HG03571 (cell line): ENCODE results near the gene C19orf38.
"Not testable (repeated sequence)": the region's sequence is repeated elsewhere in the genome, so short reads cannot be mapped to it uniquely, and the experiment has no call there.

ENCODE experiments used
- ATAC-seq: cut with Tn5 transposase; IDR thresholded peaks from one replicate; pipeline ENCODE4 v1.9.1; 2021; ENCODE audit not compliant: unreplicated experiment

The C19orf38 gene

DNA sequence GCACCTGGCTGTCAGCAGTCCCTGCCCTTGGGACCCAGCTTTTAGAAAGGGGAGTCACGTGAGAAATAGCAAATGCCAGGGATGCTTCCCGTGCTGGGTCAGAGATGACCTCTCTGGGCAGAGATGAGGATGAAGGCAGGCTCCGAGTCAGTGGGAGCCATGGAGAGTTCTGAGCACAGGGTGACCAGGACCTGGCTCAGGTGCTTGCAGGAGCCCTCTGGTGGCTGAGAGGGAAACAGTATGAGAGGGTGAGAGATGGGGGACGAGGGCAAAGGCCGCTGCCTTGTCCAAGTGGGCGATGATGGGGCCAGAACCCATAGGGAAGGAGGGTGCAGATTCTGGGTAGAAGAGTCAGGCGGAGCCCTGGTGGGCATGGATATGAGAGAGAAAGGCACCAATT, 28.0 kb upstream of the C19orf38 start:
- ATAC-seq = no peak

DNA sequence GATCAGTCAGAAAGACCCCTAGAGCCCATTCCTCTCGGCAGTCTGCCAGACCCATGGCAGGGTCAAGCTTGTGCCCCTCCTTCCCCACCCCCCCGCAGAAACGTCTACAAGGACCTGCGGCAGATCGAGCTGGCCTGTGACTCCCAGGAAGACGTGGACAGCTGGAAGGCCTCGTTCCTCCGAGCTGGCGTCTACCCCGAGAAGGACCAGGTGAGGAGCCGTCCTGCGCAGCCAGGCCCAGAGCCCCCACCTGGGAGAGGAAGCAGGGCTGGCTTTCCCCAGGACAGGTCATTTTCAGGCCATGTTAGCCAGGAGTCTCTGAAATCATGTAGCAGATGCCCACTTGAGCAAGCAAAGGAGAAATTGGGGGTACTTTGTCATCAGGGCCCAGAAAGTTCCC, 24.5 kb upstream of the C19orf38 start:
- no peak for ATAC-seq

DNA sequence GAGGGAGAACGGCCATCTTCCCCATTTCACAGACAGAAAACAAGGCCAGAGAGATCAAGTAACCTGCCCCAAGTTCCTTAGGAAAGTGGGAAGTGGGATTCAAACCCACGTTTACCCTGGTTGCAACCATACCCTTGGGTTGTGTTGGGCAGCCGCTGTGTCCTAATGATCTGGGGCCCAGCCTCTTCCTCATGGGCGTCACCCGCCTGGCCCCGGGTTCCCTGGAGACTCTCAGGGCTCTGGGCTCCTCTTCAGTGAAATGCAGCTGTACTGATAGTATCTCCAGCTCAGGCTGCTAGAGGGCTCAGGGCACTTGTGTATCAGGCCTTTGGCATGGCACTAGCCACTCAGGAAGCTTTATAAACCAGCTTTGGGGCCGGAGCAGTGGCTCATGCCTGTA, 22.0 kb upstream of the C19orf38 start:
- ATAC-seq = no peak

DNA sequence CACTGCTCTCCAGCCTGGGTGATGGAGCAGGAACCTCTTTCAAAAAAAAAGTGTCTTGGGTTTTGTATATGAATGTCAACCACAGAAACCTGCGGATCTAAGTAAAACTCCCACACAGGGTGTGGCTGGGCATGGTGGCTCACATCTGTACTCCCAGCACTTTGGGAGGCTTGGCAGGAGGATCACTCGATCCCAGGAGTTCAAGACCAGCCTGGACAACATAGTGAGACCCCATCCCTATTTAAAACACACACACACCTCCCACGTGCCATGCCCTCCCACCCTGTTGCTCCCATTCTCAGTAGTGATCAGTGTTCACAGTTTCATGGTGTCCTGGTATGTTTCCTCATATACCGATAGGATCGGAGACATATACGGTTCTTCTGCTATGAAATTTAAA, 21.4 kb upstream of the C19orf38 start:
- ATAC-seq = no peak

DNA sequence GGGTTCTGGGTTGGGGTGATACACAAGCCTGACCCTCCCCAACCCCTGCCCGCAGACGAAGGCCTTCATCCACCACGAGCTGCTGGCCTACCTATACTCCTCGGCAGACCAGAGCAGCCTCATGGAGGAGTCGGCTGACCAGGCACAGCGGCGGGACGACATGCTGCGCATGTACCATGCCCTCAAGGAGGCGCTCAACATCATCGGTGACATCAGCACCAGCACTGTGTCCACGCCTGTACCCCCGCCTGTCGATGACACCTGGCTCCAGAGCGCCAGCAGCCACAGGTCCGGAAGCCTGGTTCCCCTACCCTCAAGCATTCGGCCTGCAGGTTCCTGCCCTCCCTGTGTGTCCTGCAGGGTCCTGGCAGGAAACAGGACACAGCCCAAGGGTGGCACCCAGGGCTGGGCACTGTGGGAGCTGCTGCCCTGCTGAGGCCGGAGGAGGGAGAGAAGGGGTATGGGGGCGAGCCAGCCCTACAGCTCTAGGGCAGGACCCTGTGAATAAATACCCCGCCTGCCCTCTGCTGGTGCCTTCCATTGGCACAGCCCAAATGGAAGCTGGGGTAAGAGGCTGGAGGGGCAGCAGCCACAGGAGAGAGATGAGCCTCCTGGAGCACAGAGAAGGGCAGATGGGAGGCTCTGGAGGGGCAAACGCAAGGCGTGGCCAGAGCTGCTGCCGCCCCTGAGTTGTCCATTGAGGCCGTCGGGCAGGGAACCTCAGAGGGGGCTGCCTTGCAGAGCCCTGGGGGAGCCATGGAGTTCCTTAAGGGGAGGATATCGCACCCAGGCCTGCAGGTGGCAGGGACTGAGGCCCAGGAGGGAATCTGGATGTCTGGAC, 19.0 kb upstream of the C19orf38 start:
- ATAC-seq = no peak

DNA sequence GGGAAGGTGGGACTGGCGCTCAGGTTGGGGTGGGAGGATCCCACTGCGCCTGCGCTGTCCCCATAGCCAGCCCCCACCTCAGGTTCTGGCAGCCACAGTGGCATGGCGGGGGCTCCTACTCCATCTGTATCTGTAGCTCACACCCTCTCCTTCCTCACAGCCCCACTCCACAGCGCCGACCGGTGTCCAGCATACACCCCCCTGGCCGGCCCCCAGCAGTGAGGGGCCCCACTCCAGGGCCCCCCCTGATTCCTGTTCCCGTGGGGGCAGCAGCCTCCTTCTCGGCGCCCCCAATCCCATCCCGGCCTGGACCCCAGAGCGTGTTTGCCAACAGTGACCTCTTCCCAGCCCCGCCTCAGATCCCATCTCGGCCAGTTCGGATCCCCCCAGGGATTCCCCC, 18.2 kb upstream of the C19orf38 start:
- ATAC-seq = no peak

DNA sequence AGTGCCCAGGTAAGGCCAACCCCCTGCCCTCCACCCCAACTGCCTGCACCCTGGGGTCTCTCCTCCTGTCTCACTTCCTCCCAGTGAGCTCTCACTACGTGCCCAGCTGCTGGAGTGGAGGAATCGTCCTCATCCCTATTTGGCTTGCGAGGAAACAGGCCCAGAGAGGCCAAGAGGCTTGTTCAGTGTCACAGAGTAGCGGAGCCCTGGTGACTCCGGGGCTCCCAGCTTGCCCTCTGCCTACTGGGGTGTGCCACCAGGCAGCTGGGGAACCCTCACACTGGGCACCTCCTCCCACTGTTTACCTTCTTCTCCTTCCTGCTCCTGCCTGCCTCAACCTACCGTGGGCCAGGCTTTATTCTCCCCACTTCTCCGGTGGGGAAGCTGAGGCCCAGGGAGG, 17.8 kb upstream of the C19orf38 start:
- ATAC-seq = no peak

DNA sequence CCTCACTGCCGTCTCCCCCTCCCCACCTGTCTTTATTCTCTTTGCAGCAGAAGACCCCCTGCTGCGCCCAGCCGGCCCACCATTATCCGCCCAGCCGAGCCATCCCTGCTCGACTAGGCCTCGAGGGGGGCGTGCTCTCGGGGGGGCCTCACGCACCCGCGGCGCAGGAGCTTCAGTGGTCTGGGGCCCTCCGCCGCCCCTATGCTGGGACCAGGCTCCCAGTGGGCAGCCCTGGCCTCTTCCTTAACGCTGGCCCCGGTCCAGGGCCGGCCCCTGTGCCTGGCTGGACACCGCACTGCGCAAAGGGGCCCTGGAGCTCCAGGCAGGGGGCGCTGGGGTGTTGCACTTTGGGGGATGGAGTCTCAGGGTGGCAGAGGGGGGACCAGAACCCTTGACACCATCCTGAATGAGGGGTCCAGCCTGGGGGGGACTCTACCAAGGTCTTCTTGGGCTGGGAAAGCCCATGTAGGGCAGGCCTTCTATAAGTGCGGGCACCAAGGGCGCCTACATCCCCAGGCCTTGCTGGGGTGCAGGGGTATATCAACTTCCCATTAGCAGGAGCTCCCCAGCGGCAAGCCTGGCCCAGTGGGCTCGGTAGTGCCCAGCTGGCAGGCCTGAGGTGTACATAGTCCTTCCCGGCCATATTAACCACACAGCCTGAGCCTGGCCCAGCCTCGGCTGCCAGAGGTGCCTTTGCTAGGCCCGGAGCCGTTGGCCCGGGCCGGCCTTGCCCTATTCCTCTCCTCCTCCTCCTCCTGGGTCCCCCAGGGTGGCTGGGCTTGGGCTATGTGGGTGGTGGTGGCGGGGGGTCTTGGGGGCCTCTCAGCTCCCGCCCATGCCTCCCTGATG, 17.1 kb upstream of the C19orf38 start:
- no peak for ATAC-seq

DNA sequence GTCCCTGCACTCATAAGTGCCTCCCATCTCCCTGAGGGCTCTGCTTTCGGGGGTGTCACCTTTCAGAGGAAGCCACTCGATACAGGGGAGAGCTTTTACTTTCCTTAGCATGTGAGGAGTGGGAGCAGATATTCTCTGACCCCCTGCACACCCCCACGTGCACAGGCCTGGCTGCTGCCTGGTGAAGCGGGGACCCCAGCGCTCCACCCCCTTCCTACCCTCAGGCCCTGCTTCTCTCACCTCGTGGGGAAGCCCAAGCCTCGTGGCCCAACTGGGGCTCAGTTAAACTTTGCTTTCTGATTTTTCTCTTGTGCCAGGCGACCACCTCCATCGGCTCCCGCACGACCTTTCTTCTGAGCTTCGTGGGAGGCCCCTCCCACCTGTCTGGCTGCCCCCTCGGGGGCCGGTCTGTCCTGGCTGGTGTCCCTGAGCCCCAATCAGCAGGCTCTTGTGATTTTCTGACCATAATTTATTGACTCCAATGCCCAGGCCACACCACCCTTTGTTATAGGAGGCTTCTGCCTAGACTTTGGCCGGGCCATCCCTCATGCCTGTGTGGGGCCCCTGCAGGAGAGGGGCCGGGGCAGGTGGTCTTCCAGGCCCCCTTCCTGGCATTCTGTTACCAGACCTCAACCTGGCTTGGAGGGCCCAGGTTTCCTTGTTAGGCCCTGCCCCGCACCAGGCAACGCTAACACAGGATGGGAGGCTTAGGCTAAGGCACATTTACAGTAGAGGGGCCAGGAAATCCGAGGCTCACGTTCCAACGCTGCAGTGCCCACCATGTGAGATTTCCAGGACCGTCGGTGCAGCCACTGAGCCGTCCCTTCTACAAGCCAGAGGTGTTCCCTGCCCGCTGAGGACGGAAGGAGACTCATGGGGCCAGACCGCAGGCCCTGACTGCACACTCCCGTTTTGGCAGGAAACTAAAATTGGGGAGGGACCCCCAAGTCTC, 16.0 kb upstream of the C19orf38 start:
- ATAC-seq = no peak

DNA sequence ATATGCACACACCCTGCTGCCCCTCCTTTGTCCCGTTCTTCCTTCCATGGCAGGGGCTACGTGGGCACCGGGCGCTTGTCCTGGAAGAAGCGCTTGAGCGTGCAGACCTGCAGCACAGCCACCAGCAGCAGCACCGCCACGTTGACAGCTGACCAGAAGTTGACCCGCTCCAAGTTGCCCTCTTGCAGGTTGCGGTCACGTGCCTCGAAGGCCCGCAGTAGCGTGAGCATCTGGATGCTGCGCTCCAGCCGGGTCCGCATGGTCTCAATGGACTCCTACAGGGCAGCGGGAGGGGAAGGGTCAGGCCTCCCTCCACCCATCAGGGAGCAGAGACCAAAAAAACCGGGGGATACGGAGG, 15.3 kb upstream of the C19orf38 start:
- ATAC-seq = no peak

DNA sequence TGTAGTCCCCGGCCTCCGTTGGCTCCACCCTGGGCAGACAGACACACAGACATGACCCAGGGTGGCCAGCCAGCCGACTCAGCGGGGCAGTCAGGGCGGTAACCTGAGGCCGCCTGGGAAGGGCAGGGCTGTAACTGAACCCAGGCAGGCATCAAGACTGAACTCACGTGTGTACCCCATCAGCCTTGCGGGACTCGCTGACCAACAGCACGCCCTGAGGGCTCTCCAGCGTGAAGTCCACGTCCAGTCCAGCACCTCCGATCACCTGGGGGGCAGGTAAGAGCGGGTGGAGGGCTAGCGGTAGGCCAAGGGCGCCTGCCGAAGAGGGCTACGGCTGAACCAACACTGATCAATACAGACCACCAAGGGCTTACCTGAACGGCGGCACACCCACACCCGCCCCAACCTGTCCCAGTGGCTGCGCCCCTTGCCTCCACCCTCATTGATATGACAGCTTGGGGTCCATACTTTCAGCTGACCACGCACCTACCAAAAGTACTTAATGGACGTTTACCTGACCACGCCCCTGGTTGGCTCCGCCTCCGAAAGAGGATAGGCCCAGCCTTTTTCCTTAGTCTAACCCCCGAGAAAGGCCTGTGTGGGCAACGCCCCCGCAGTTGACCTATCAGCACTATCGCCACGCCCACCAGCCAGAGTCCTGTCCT, 13.0 kb upstream of the C19orf38 start:
- no peak for ATAC-seq

DNA sequence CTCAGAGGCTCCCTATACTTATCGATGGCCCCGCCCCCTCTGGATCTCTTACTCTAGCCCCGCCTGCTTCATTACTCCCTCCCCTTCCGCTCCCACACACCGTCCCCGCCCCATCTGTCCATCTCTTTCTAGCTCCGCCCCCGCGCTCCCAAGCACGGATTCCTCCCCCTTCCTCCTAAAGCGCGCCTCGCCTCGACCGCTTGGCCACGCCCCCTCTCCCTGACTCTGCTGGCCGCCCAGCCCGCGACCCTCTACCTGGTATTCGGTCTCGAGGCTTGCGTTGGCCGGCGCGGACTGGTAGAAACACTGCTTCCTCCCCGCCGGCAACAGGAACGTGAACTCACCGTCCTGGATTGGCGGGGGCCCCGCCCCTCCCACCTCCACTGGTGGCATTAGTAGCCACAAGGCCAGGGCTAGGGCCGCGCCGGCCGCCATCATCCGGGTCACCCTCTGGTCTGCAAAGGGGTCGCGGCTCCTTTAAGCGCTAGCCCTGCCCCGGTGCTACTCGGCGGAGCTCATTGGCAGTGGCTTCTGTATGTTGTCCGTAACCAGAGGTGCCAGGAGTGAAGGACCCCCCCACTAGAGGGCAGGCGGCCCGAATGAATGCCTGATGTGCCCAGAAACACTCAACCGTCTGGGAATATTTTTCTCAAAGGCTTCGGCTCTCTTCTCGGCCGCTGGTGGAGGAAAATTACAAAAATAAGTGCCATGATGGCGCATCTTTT, 12.3 kb upstream of the C19orf38 start, which contains the start of gene TMED1:
Gene TMED1 (minus strand): TSS at position 459 of the 725 bp plus-strand sequence. CDS start 21 bp downstream, at position 438.
- ATAC-seq = peak; percentile 68

DNA sequence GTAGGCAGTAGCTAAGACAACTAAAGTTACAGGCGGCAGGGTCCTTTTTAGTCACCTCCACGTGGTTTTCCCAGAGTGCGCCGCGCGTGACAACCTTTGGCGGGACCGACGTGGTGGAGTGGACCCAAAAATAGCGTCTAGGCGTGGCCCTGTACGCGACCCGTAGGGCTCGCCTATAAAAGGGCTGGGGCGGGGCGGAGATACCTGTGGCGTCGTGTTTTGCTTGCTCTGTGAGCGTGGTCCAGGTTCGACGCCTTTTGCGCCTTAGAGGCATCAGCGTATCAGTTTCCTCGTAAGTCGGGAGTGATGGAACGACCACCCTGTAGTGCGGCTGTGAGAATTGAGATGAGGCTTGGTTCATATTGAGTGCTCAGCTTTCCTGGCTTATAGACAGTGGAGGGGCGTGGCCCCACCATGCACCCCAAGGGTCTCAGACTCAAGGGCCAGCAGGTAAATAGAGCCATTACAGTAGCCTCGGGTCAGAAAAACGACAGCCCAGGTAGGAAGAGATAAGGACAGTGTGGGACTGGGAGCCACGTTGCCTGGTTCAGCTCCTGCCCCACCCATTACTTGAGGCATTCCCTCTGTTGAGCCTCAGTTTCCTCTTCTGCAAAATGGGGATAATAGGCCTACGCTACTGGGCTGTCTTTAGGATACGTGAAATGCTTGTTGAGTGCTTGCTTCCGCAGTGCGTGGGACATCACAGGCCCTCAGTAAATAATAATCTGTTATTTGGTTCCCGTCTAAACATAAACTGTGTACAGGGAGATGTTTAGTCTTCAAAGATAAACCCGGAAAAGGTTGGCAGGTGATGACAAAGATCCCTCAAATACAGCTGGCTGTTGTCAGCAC, 11.5 kb upstream of the C19orf38 start:
- ATAC-seq = peak; percentile 13

DNA sequence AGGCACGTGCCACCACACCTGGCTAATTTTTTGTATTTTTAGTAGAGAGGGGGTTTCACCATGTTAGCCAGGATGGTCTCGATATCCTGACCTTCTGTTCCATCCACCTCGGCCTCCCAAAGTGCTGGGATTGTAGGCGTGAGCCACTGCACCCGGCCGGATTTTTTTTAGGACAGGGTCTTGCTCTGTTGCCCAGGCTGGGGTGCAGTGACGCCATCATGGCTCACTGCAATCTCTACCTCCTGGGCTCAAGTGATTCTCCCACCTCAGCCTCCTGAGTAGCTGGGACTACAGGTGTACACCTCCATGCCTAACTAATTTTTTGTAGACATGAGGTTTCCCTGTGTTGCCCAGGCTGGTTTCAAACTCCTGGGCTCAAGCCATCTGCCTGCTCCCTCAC, 10.6 kb upstream of the C19orf38 start:
- not testable (repeated sequence) for ATAC-seq

DNA sequence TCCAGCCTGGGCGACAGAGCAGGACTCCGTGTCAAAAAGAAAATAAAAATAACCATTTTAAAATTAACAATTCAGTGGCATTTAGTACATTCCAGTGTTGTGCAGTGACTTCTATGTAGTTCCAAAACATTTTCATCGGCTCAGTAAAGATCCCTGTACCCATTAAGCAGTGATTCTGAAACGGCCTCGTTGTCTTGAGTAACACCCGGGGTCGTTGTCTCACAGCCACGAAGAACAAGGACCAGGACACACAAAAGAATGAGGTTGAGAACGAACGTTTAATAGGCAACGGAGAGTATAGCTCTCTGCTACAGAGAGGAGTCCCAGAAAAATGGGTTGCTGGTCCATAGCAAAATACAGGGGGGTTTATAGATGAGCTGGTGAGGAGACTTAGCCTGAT, 9.8 kb upstream of the C19orf38 start:
- no peak for ATAC-seq

DNA sequence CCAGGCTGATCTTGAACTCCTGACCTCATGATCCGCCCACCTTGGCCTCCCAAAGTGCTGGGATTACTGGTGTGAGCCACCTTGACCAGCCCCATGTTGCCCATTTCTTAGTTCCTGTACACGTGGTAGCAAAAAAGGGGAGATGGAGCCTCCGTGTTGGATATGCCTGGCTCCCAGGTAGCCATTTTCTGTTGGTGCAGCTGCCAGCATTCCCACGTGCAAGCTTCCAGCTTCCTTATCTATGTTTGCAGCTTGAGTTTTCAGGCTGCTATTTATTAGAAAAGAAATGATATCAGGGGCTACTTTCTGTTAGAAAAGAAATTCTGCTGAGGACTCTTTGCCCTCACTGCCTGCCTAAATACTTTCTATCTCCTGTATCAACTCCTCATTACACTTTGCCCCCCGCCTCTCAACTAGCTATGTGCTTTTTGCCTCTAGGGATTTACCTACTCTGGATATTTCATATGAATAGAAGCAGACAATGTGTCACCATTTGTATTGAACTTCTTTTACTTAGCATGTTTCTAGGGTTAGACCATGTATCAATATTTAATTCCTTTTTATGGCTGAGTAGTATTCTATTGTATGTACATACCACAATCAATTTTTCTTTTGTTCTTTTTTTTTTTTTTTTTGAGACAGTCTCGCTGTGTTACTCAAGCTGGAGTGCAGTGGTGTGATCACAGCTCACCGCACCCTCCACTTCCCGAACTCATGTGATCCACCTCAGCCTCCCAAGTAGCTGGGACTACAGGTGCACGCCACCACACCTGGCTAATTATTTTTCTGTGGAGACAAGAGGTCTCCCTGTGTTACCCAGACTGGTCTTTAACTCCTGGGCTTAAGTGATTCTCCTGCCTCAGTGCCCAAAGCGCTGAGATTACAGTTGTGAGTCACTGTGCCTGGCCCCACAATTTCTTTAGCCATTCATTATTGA, 8.8 kb upstream of the C19orf38 start:
- ATAC-seq = no peak

DNA sequence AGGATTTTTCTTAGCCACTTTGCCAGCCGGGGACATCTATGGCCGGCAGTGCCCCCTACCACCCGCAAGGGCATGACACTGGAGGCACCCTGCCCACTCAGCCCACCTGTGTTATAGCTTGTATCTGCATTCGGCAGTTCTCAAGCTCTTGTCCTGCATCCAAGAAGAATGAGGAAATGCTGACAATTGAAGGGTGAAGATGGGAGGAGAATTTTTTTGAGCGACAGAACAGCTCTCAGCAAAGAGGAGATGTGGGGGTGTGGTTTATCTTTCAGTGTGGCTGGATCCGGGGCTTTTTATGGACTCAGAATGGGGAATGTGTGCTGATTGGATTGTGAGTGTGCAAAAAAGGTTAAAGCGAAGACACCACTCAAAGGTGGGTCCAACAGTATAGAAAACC, 5.4 kb upstream of the C19orf38 start:
- no peak for ATAC-seq
